ENCODE results near the gene ADAP1. TPM values are rescaled to one million over a fixed set of nuclear protein-coding genes. Genes with fewer than 3 reads are reported as not detected.

ADAP1 gene
- total RNA-seq, 1 experiment from 2014 or later = 34.0 TPM

DNA sequence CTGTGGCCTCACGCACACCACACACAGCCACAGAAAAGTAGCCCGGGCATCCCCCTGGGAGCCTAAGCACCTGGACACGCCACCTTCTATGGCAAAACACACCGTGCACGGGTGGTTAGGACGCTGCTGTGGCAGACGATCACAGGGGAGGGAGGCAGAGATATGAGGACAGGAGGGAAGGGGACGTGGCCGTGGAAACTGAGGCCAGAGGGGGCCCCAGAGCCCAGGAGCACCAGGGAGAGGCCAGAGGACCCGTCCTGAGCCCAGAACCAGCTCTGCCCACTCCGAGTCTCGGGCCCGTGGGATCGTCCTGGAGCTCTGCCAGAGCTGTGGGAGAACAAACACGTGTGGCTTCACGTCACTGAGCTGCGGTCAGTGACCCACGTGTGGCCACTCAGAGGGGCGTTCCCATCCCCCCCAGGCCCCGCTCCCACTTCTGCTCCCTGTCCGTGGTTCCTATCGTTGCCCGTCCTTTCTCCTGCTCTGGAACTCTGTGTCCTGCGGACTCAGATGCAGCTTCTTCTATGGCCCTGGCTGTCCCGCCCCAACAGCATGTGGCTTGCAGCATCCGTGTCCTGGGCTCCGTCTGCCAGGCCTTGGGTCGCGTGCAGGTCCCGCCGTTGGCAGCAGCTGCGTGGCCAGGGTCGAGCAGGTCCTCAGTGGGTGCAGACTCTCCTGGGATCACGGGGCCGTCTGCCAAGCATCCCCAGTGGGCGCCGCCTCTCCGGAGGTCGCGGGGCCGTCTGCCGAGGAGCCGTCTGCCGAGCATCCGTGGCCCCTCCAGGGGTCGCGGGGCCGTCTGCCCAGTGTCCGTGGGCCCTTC lies 47.1 kb downstream of the ADAP1 start:
- ChIA-PET CTCF (no interaction called here), POLR2A (no interaction called here), RAD21 (ENCODE audit: low non-redundant PET in 1 of 2, low total read pairs in 2 of 2, uncharacterized antibody in 2 of 2, unreplicated experiment in 2 of 2) (no interaction called here)
- Histone ChIP-seq H3K4me1 (ENCODE audit: control insufficient read depth in 1 of 2, insufficient read depth in 2 of 2, low read length in 2 of 2) (peaks cover 3 to 12% of the 10 kb centered on the region in 2 experiments; a peak in 2 of 4 replicates), H3K36me3 (ENCODE audit: control insufficient read depth in 1 of 2, insufficient read depth in 2 of 2, low read length in 2 of 2) (no peaks in the 10 kb centered on the region), H3K4me3 (replicated peaks in 1 of 2; ENCODE audit: low read depth in 1 of 2, low read length in 2 of 2) (no peak overlapping the region), H3K4me2 (ENCODE audit: low read length) (no peak overlapping the region), H3K27ac (ENCODE audit: low read depth, low read length) (no peak overlapping the region), H3K9ac (ENCODE audit: low read length) (no peak overlapping the region), H2AFZ (ENCODE audit: low read depth, low read length, poor library complexity, severe bottlenecking) (no peak overlapping the region), H3K27me3 (ENCODE audit: insufficient read depth, low read length) (0 out of 2 replicates have a peak, but pooled peaks cover 2% of the 10 kb centered on the region), H3K79me2 (ENCODE audit: insufficient read depth, low read length) (no peaks in the 10 kb centered on the region), H3K9me3 (ENCODE audit: control insufficient read depth in 1 of 2, insufficient read depth in 1 of 2, low read depth in 1 of 2, low read length in 2 of 2) (no peaks in the 10 kb centered on the region), H4K20me1 (ENCODE audit: insufficient read depth) (no peaks in the 10 kb centered on the region), H3K9me2 (ENCODE audit: insufficient read depth) (no peaks in the 10 kb centered on the region)
- TF ChIP-seq EZH2 (IDR thresholded peaks at IDR 0.05) = no peak
- TF ChIP-seq, protein P1, sequence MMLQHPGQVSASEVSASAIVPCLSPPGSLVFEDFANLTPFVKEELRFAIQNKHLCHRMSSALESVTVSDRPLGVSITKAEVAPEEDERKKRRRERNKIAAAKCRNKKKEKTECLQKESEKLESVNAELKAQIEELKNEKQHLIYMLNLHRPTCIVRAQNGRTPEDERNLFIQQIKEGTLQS (IDR thresholded peaks at IDR 0.05) = no peak
- no peak for TF ChIP-seq FOSL1 (IDR thresholded peaks at IDR 0.05; ENCODE audit: low read depth)
- TF ChIP-seq ZNF274 (IDR thresholded peaks at IDR 0.05; ENCODE audit: low read depth, low read length) = no peak
- no TSS peak for BruUV-seq (replicated peaks)
- intact Hi-C loops (cut with micrococcal nuclease) = loop anchor here (10.0 kb wide), 1 partner anchor 157 kb away; no protein-coding TSS in a partner anchor
- DNase-seq (ENCODE audit: low read depth, low spot score) = no peak
- no peak for ATAC-seq

GRCh38 chr7:906776-907157 lies 47.7 kb downstream of the ADAP1 start:
- Histone ChIP-seq H3K4me1 (ENCODE audit: control insufficient read depth in 1 of 2, insufficient read depth in 2 of 2, low read length in 2 of 2) (peaks cover 4 to 15% of the 10 kb centered on the region in 2 experiments), H3K27ac (ENCODE audit: low read depth, low read length) (no peak overlapping the region), H4K20me1 (ENCODE audit: insufficient read depth) (no peaks in the 10 kb centered on the region), H3K9me3 (ENCODE audit: control insufficient read depth in 1 of 2, insufficient read depth in 1 of 2, low read depth in 1 of 2, low read length in 2 of 2) (no peaks in the 10 kb centered on the region), H3K4me2 (ENCODE audit: low read length) (no peak overlapping the region), H2AFZ (ENCODE audit: low read depth, low read length, poor library complexity, severe bottlenecking) (no peak overlapping the region), H3K79me2 (ENCODE audit: insufficient read depth, low read length) (no peaks in the 10 kb centered on the region), H3K27me3 (ENCODE audit: insufficient read depth, low read length) (0 out of 2 replicates have a peak, but pooled peaks cover 2% of the 10 kb centered on the region), H3K9ac (ENCODE audit: low read length) (no peak overlapping the region), H3K36me3 (ENCODE audit: control insufficient read depth in 1 of 2, insufficient read depth in 2 of 2, low read length in 2 of 2) (no peaks in the 10 kb centered on the region), H3K9me2 (ENCODE audit: insufficient read depth) (no peaks in the 10 kb centered on the region), H3K4me3 (replicated peaks in 1 of 2; ENCODE audit: low read depth in 1 of 2, low read length in 2 of 2) (no peak overlapping the region)
- intact Hi-C loops (cut with micrococcal nuclease) = loop anchor here (10.0 kb wide), 1 partner anchor 158 kb away; no protein-coding TSS in a partner anchor
- RAD21 ChIA-PET (ENCODE audit: low non-redundant PET in 1 of 2, low total read pairs in 2 of 2, uncharacterized antibody in 2 of 2, unreplicated experiment in 2 of 2) = no interaction called here
- POLR2A ChIA-PET = no interaction called here
- BruUV-seq (replicated peaks) = no TSS peak
- no peak for DNase-seq (ENCODE audit: low read depth, low spot score)
- CTCF ChIA-PET = no interaction called here
- ATAC-seq = no peak
- no peak for TF ChIP-seq JUND (IDR thresholded peaks at IDR 0.05)
- TF ChIP-seq FOSL1 (IDR thresholded peaks at IDR 0.05; ENCODE audit: low read depth) = no peak
- TF ChIP-seq EZH2 (IDR thresholded peaks at IDR 0.05) = no peak
- TF ChIP-seq ZBTB33 (IDR thresholded peaks at IDR 0.05; ENCODE audit: extremely low read depth, insufficient replicate concordance, low read length) = no peak
- TF ChIP-seq, protein P1 (IDR thresholded peaks at IDR 0.05) = no peak
- TF ChIP-seq POLR2AphosphoS5 (IDR thresholded peaks at IDR 0.05; ENCODE audit: low read depth, low read length) = no peak
- TF ChIP-seq REST (IDR thresholded peaks at IDR 0.05; ENCODE audit: low read depth) = no peak
- no peak for TF ChIP-seq SP1 (IDR thresholded peaks at IDR 0.05; ENCODE audit: low read depth)
- no peak for TF ChIP-seq CBX3 (IDR thresholded peaks at IDR 0.05; ENCODE audit: low read depth)
- TF ChIP-seq, protein P2, sequence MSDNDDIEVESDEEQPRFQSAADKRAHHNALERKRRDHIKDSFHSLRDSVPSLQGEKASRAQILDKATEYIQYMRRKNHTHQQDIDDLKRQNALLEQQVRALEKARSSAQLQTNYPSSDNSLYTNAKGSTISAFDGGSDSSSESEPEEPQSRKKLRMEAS (IDR thresholded peaks at IDR 0.05) = no peak
